GM19452 (cell line): ENCODE results near the gene SYNJ1.

Experiments used
- ATAC-seq: cut with Tn5 transposase; IDR thresholded peaks from one replicate; pipeline ENCODE4 v1.9.1; 2021; ENCODE audit not compliant: unreplicated experiment

Gene SYNJ1

GRCh38 chr21:32580949-32581348 is 146.9 kb downstream of the SYNJ1 start:
- no peak for ATAC-seq
